Endothelial cell of umbilical vein (primary cell): ENCODE results near the gene DNAJA4. TPM values are rescaled to one million over a fixed set of nuclear protein-coding genes. Genes with fewer than 3 reads are reported as not detected.
"Not testable (repeated sequence)": the region's sequence is repeated elsewhere in the genome, so short reads cannot be mapped to it uniquely, and the experiment has no call there.

Experiments
- BruUV-seq: library from RNA; stranded (reverse); fragments of 400-500 nt; replicated peaks from 2 replicates; lab custom pipeline; 2021; lab: Mats Ljungman, UMichigan
- CTCF ChIA-PET: fragments of 300-600, 350-600 bp; sonication (Branson Sonifier 250); formaldehyde crosslinking; loops from one replicate; lab custom pipeline; 2021; ENCODE audit warnings: antibody characterized with exemption, inconsistent platforms; lab: Charles Lee
- POLR2A ChIA-PET: fragments of 300-600, 350-600 bp; sonication (Branson Sonifier 250); formaldehyde crosslinking; loops from one replicate; lab custom pipeline; 2021; ENCODE audit warnings: antibody characterized with exemption, inconsistent platforms; lab: Charles Lee
- DNase-seq: peaks from one replicate; pipeline ENCODE4 v3.0.0-alpha.2; 2011; ENCODE audit warnings: low read depth, low spot score
- FAIRE-seq: peaks from 2 replicates; lab custom pipeline; 2011; peaks lifted over from hg19 to GRCh38; lab: Jason Lieb, UNC
- H2AFZ ChIP-seq: 2 replicates; pipeline ENCODE4 v1.6.0; 2012; ENCODE audit warnings: low read depth, low read length, control low read depth, inconsistent platforms
- H3K27ac ChIP-seq: 2 replicates; pipeline ENCODE4 v1.5.1; 2011; ENCODE audit warnings: low read depth, mild to moderate bottlenecking, control low read depth, low read length, moderate library complexity; ENCODE audit not compliant: insufficient read depth
- H3K27me3 ChIP-seq, 2 experiments: 2 replicates each; pipeline versions ENCODE4 v1.6.0 to v1.6.1; 2011; ENCODE audit warnings: low read length in 2 of 2, mixed read lengths in 1 of 2; ENCODE audit not compliant: control insufficient read depth in 2 of 2, insufficient read depth in 2 of 2
- H3K36me3 ChIP-seq, 2 experiments: 2 replicates in 1 of 2; 3 replicates in 1 of 2; pipeline ENCODE4 v1.5.1; 2011; ENCODE audit warnings: low read length in 2 of 2, mild to moderate bottlenecking in 1 of 2, moderate library complexity in 1 of 2; ENCODE audit not compliant: control insufficient read depth in 2 of 2, insufficient read depth in 2 of 2; ENCODE audit errors: extremely low read depth in 1 of 2
- H3K4me1 ChIP-seq: 3 replicates; pipeline ENCODE4 v1.5.1; 2011; ENCODE audit warnings: mild to moderate bottlenecking, low read length; ENCODE audit not compliant: control insufficient read depth, insufficient read depth; ENCODE audit errors: extremely low read depth
- H3K4me2 ChIP-seq: 2 replicates; pipeline ENCODE4 v1.6.1; 2011; ENCODE audit warnings: low read length, control low read depth, mixed read lengths; ENCODE audit not compliant: insufficient read depth
- H3K4me3 ChIP-seq, 3 experiments: fragments of 200-600 bp in 1 of 3; sonication (generic), shearing (Covaris generic) in 1 of 3; replicated peaks in 1 of 3; 2 replicates each; pipeline ENCODE4 v1.5.1; 2011 to 2016; ENCODE audit warnings: control low read depth in 3 of 3, low read length in 3 of 3, mild to moderate bottlenecking in 2 of 3, inconsistent platforms in 1 of 3, low read depth in 1 of 3, moderate library complexity in 1 of 3; ENCODE audit not compliant: insufficient read depth in 1 of 3
- H3K79me2 ChIP-seq: 2 replicates; pipeline ENCODE4 v1.6.0; 2012; ENCODE audit warnings: low read length, inconsistent platforms; ENCODE audit not compliant: control insufficient read depth, insufficient read depth
- H3K9ac ChIP-seq: replicated peaks from 2 replicates; pipeline ENCODE3; 2011; ENCODE audit warnings: low read length, control low read depth; ENCODE audit not compliant: insufficient read depth; ENCODE audit errors: extremely low read depth
- H3K9me1 ChIP-seq: replicated peaks from 3 replicates; pipeline ENCODE4 v1.6.0; 2011; ENCODE audit warnings: mild to moderate bottlenecking, low read length; ENCODE audit not compliant: control insufficient read depth, insufficient read depth; ENCODE audit errors: extremely low read depth
- H3K9me3 ChIP-seq: replicated peaks from 2 replicates; pipeline ENCODE4 v1.5.1; 2012; ENCODE audit warnings: low read length, inconsistent platforms; ENCODE audit not compliant: control insufficient read depth, insufficient read depth
- H4K20me1 ChIP-seq: replicated peaks from 2 replicates; pipeline ENCODE3; 2011; ENCODE audit warnings: mild to moderate bottlenecking, low read length; ENCODE audit not compliant: control insufficient read depth, insufficient read depth; ENCODE audit errors: extremely low read depth
- CTCF ChIP-seq, 2 donors: IDR thresholded peaks; 1 replicate in 1 of 2; 2 replicates in 1 of 2; pipeline ENCODE4 v1.5.1; 2011; ENCODE audit warnings: low read length in 2 of 2, mild to moderate bottlenecking in 2 of 2, moderate library complexity in 2 of 2, control low read depth in 1 of 2, inconsistent platforms in 1 of 2, low read depth in 1 of 2; ENCODE audit not compliant: insufficient read depth in 1 of 2; ENCODE audit errors: extremely low read depth in 1 of 2
- EZH2 ChIP-seq: IDR thresholded peaks from 2 replicates; pipeline ENCODE4 v1.6.1; 2012; ENCODE audit warnings: borderline replicate concordance, low read depth, mild to moderate bottlenecking, moderate library complexity, low read length, inconsistent platforms; ENCODE audit not compliant: severe bottlenecking
- GATA2 ChIP-seq: IDR thresholded peaks from 2 replicates; pipeline ENCODE4 v1.7.0; 2011; ENCODE audit warnings: low read depth, mild to moderate bottlenecking, moderate library complexity, mixed read lengths, low read length; ENCODE audit not compliant: insufficient read length, insufficient read depth
- dilution Hi-C: fragments of 300-500 bp; cut with MboI; formaldehyde crosslinking; loops from one replicate; pipeline ENCODE4 v1.15.0; 2019; ENCODE audit warnings: low sequenced_read_pairs; ENCODE audit not compliant: extremely low pct_ligation_motif_present
- intact Hi-C: fragments of 100-400 bp; cut with micrococcal nuclease; formaldehyde crosslinking; loops from one replicate; pipeline ENCODE4 v1.10.0; 2022
- polyA plus RNA-seq, 4 experiments: library from polyadenylated mRNA; depleted of rRNA in 3 of 4; stranded (reverse) in 3 of 4; unstranded in 1 of 4; fragments of >200 nt; gene quantifications; 2 replicates each; pipeline versions ENCODE4 v1.2.1 to v1.2.3, GENCODE V29; 2011 to 2012; ENCODE audit warnings: missing spikeins in 1 of 4
- total RNA-seq: library from RNA; stranded (reverse); gene quantifications from 2 replicates; pipeline ENCODE4 v1.2.3, GENCODE V29; 2021

The DNAJA4 gene
- total and polyA plus RNA-seq, 2 donors (not counting 3 experiments of a cell fraction or from before 2014, with no cell fraction given), result 17.3 to 21.3 TPM

- TF ChIP-seq CTCF (IDR thresholded peaks at IDR 0.05; ENCODE audit: extremely low read depth in 1 of 2, insufficient read depth in 1 of 2, low read depth in 1 of 2, low read length in 2 of 2), result no peak
- no peak for TF ChIP-seq EZH2
- TF ChIP-seq GATA2, result no peak
- Histone ChIP-seq H3K4me2 (no peak overlapping the region), H3K27ac (no peak overlapping the region), H3K9ac (no peak overlapping the region), H3K4me3 (no peak overlapping the region), H3K9me1 (no peaks in the 10 kb centered on the region), H3K4me1 (no peaks in the 10 kb centered on the region), H3K27me3 (peaks cover 0 to 4% of the 10 kb centered on the region in 2 experiments), H3K36me3 (no peaks in the 10 kb centered on the region), H4K20me1 (no peaks in the 10 kb centered on the region), H2AFZ (no peak overlapping the region), H3K79me2 (no peaks in the 10 kb centered on the region), H3K9me3 (no peaks in the 10 kb centered on the region)
- no peak for FAIRE-seq
- no TSS peak for BruUV-seq
- no peak for DNase-seq
- intact Hi-C loops, result no loop called here
- CTCF ChIA-PET, result interaction anchor here (0.8 to 10.1 kb wide), 5 partner anchors 49 to 334 kb away, joined by 3 to 237 read pairs (median 4); partner anchors contain the start of gene CIB2
- POLR2A ChIA-PET, result no interaction called here
- dilution Hi-C loops, result no loop called here
Measured at GRCh38 chr15:78244893-78245292, 19.5 kb upstream of the DNAJA4 start.

GRCh38 chr15:78245392-78245791 is 19.0 kb upstream of the DNAJA4 start:
- H3K4me1 ChIP-seq, POLR2A ChIA-PET, H3K27ac ChIP-seq, H4K20me1 ChIP-seq, H3K9me3 ChIP-seq, intact Hi-C loops, BruUV-seq, H3K9ac ChIP-seq, H3K4me2 ChIP-seq, H3K36me3 ChIP-seq, dilution Hi-C loops, FAIRE-seq, H2AFZ ChIP-seq, H3K79me2 ChIP-seq, H3K4me3 ChIP-seq, H3K9me1 ChIP-seq, DNase-seq, H3K27me3 ChIP-seq: not testable (repeated sequence)
- CTCF ChIA-PET, result interaction anchor here (1.5 to 10.1 kb wide), 3 partner anchors 49 to 335 kb away, joined by 4 to 237 read pairs (median 4); no protein-coding TSS in a partner anchor

GRCh38 chr15:78245976-78246620 is 18.3 kb upstream of the DNAJA4 start:
- H3K9ac ChIP-seq, BruUV-seq, H3K36me3 ChIP-seq, H3K9me1 ChIP-seq, intact Hi-C loops, DNase-seq, H3K4me2 ChIP-seq, H3K27ac ChIP-seq, H3K9me3 ChIP-seq, POLR2A ChIA-PET, dilution Hi-C loops, H3K4me3 ChIP-seq, H3K4me1 ChIP-seq, FAIRE-seq, H4K20me1 ChIP-seq, H2AFZ ChIP-seq, H3K79me2 ChIP-seq, H3K27me3 ChIP-seq: not testable (repeated sequence)
- CTCF ChIA-PET, result interaction anchor here (1.5 to 10.1 kb wide), 3 partner anchors 50 to 336 kb away, joined by 4 to 237 read pairs (median 4); no protein-coding TSS in a partner anchor
